GM21526 (cell line): ENCODE data around the gene OARD1.

ENCODE experiments used
- ATAC-seq: cut with Tn5 transposase; IDR thresholded peaks from one replicate; pipeline ENCODE4 v1.9.1; 2021; ENCODE audit warnings: moderate library complexity; ENCODE audit not compliant: unreplicated experiment, low FRiP score

OARD1 gene

GRCh38 chr6:41050536-41050935 lies 21.6 kb downstream of the OARD1 start:
- ATAC-seq, result no peak

DNA sequence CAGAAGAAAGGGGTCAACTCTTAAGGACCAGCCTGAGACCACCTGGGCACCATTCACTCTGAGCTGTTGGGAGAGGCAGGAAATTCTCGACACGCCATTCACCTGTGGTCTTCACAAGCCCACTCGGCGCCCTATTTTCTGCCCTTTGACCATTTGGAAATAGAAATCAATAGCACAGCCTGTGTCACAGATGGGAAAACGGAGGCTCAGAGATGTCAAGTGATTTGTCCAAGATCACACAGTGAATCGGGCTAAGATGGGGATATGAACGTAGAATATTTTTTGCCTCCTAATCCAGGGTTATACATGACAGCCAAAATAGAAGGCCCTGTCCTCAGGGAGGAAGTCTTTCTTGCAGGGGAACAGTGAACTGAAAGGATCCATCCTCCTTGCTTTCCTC lies 22.2 kb downstream of the OARD1 start:
- no peak for ATAC-seq

GRCh38 chr6:41049521-41049920 lies 22.6 kb downstream of the OARD1 start:
- ATAC-seq, result no peak

DNA sequence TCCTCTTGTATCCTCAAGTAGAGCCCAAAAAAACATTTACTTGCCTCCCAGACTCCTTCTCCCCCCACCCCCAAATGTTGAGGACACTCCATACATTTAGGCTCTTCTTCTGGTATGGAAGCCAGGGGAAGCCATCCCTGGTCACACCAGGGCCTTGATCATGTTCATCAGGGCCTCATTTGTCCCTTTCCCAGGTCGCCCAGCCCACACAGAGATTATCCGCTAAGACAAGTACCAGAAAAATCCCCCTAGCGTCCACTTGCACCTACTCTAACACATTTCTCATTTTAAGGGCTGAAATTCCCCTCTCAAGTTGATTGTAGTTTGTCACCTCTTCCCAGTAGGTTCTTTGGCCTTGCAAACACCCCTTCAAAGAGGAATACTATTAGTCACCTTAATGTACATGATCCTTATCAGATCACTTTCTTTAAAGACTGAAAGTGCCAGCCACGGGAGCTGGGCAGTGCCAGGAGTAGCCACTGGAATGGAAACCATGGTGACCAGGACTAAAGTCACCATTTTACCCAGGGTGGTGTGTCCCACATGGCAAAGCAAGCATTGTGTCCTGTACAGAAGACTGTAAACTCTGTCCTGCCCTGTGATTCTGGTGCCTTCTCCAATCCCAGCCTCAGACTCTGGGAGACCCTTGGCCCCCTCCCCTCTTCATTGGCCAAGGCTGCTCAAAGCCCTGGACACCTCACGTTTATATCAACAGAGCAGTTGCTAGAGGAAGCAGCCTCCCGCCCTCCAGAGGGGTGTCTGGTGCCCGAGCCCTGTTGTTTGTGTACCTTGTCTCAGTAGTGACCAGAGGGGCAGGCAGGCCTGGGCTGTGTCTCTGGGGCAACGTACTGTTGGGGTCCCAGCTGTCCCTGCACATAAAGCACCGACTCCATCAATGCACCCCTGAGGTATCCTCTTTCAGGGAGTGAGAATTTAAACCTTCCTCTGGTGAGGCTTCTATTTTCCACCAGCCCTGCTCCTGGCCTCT lies 24.1 kb downstream of the OARD1 start:
- no peak for ATAC-seq

DNA sequence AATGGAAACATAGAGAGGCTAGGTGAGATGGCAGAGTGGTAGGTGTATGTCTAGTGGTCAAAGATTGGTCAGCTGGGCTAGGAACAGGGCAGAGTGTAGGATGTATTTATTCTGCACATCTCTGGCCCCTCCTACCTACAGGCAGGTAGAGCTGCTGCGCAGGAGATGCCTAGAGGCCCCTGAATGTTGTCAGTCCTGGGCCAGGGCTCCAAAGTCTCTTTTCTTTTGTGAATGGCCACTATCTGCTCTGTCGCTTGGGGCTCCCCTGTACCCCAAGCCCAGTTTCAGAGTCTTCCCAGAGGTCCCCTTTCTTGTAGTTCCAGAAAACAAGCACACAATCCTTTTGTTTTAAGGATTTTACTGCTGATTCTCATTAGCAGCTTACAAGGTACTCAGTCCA lies 24.9 kb downstream of the OARD1 start:
- ATAC-seq, result no peak

- no peak for ATAC-seq
Measured at GRCh38 chr6:41046084-41046483, 26.1 kb downstream of the OARD1 start.

GRCh38 chr6:41045664-41046063 lies 26.5 kb downstream of the OARD1 start:
- ATAC-seq, result no peak

GRCh38 chr6:41043151-41043550 lies 29.0 kb downstream of the OARD1 start:
- ATAC-seq, result no peak

GRCh38 chr6:41042226-41043055 lies 29.7 kb downstream of the OARD1 start, which contains the start of gene TSPO2:
TSS of gene TSPO2 (plus strand) at chr6:41042467. CDS start at chr6:41042986, 519 bp downstream.
- no peak for ATAC-seq

GRCh38 chr6:41040940-41041536 lies 31.1 kb downstream of the OARD1 start:
- ATAC-seq, result no peak

DNA sequence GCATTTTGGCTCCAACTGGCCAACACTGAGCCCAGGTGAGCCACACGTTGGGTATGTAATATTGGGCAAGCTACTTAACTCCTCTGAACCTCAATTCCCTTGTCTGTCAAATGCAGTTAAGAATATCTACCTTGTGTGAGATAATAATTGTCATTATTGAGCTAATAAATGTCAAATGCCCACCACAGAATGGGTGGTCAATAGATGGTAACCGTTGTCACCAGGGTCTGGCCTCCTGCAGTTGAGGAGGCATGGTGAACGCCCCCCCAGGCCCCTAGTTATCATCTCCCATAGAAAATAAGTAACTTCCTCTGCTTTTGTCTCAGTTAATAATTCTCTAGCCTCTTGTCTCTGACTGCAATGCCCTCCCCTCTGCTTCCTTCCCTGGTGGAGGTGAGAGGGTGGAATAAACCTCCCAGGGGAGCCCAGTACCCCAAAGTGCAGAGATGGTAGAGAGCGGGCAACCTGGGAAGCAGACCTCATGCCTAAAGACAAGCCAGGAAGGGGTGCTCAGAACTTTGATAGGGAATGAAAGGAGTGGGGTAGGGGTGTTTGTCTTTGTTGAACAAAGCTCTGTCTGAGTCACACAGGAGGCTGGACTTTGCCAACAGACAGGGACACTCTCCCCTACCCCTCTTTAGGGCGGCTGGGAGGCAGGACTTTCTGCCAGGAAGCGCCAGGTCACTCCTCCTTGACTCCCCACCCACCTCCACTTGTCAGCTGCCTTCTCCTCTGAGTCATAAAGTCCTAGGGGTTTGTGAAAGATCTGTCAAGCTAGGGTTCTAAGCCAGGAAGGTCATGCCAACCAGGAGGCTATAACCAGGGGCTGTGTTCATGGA lies 31.8 kb downstream of the OARD1 start:
- no peak for ATAC-seq

DNA sequence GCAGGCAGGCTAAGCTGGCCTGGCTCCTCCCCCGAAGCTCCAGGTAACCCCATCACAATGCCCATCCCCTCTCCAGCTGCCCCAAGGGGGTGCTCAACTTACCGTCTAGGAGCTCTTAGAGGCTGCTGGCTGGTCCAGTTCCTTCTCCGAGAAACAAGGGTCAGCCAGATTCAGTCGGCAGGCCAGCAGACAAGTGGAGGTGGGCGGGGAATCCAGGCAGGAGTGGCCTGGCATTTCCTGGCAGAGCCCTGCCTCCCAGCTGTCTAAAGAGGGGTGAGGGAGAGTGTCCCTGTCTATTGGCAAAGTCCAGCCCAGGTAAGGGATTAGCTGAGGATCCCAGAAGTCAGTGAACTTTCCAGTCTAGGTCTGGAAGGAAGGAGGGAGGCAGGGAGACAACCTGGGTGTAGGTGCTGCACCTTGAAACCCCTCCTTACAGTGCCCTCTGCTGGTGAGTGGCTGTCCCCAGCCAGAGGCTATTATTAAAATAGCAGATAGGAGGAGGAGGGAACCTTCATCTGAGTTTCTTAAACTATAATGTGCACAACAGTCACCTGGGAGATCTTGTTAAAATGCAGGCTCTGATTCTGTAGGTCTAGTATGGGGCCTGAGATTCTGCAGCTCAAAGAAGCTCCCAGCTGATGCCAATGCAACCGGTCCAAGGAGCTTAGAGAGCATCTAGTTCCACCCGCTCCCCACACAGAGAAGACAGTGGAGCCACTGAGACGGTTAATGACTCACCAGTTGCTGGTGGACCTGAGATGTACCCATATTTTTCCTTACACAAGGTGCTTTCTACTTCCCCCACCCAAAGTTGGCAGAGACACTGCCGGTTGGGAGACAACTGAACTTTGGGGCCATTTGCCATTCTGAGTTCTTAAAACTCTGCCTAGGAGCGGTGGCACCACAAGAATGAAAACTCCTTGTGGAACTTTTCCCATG lies 32.8 kb downstream of the OARD1 start, which contains the start of gene UNC5CL:
TSS of gene UNC5CL (minus strand) at position 162 of the 939 bp plus-strand sequence. CDS start 4,147 bp downstream, outside the sequence.
- ATAC-seq, result no peak

GRCh38 chr6:41038205-41038604 lies 34.0 kb downstream of the OARD1 start:
- ATAC-seq, result no peak

- ATAC-seq, result no peak
Measured at GRCh38 chr6:41037107-41037900, 34.9 kb downstream of the OARD1 start.

DNA sequence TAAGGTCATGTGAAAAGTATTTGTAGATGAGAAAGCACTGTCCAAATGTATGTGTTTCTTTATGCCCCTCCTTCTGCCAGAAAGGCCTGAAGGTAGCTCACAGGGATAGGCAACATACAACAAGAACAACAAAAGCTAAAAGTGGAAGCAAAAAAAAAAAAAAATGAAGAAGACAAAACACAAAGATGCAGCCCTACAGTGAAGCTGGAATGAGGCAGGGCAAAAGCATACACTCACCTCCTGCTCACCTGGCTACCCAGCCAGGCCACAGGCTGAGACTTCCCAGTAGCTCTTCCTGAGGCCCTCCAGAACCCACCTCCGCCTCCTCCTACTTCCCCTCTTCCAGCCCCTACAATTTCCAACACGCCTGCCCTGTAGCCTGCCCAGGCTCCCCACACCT lies 35.6 kb downstream of the OARD1 start:
- no peak for ATAC-seq

DNA sequence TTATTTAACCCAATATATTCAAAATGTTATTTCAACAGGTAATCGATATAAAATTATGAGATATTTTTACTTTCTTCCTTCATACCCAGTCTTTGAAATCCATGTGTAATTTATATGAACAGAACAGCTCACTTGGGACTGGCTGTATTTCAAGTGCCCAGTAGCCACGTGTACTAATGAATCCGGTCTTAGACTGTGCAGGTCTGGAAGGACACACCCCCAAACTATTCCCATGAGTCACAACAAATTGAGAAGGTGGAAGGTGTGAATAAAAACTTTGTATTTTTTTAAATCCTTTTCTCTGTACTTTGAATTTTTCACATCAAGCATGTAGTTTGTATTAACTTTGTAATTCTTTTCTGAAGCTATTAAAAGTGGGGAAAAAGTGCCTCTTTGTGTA lies 36.0 kb downstream of the OARD1 start:
- ATAC-seq, result no peak

GRCh38 chr6:41033776-41034175 lies 38.4 kb downstream of the OARD1 start:
- ATAC-seq, result no peak

GRCh38 chr6:41032830-41033229 lies 39.3 kb downstream of the OARD1 start:
- no peak for ATAC-seq
